Fibroblast of peridontal ligament (primary cell): ENCODE data around the gene SLC22A23.

Experiments used
- DNase-seq: peaks from one replicate; pipeline ENCODE4 v3.0.0-alpha.2; 2010; ENCODE audit errors: extremely low read depth

Gene SLC22A23

GRCh38 chr6:3299221-3299620 is 157.6 kb downstream of the SLC22A23 start:
- DNase-seq = no peak

GRCh38 chr6:3297909-3298308 is 158.9 kb downstream of the SLC22A23 start:
- DNase-seq = no peak

- DNase-seq = peak; percentile 30
These were observed 159.8 kb downstream of the SLC22A23 start for GRCh38 chr6:3297006-3297405.

DNA sequence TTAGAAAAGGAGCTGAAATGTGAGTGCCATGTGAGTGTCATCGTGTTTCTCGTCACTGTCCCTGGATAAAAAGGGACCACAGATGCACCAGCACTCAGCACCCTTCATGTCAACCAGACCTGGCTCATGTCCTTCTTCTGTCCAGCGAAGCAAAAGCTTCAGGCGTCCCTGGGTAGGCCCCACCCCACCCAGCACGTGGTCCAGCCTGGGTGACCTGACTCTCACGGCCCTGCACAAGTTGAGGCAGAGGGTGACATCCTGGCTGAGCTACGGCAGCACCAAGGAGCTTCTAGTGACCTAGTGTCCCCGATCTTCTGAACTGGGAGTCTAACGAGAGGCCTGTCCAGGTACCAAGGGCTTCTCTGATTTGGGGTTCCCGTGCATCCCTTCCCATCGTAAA is 160.3 kb downstream of the SLC22A23 start:
- DNase-seq = no peak

DNA sequence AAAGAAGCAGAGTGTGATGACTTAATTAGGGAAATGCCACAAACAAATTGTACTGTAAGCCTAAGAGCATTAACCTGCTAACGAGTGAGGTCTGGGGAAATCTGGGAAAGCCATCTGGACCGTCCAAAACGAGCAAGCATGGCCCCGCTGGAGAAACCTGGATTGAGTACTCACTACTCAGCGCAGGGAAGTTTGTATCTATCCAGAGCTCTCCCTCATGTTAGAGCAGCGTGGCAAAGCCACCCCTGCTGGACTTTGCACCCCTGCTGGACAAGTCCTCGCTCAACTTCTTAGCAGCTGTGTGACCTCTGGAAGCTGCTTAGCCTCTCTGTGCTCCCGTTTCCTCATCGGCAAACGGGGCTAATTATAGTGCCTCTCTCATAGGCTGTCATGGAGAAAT is 160.8 kb downstream of the SLC22A23 start:
- DNase-seq = no peak

DNA sequence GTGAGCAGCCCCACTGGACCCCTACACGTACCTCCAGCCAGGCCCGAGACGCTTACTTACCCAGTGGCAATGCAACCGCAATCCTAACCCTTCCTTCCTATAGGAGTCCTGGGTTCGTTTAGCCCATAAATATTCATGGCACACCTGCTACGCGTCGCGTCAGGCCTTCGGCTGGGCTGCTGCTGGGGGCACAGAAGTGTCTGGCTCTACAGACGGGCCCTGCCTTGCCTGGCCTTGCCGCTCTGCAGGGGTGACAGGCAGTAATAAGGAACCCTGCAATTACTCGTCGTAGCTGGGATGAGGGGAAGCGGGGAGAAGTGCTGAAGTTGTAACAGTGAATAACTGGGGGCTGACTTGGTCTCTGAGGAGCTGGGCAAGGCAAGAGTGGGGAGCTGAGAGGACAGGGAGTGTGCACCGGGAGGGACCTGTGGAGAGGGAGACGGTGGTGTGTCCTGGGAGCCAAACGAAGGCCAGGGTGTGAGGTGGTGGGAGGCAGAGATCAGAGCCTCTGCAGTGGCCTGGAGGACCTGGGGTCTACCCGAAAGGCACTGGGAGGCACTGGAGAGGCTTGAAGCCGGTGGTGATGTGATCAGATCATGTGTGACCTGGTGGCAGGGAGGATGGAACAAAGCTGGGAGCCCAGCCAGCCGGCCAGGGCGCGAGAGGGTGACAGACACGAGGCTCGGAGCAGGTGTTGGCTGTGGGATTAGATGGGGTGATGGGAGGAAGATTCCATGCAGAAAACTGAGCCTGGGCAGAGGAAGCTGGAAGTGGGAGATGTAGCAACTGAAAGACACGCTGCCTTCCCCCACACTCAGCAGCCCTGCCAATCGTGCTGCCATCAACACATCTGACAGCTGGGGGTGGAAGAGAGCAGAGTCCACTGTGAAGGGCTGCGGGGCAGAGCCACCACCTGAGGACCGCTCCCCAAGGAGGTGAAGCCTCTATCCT is 161.7 kb downstream of the SLC22A23 start:
- no peak for DNase-seq

- DNase-seq = no peak
These were observed 162.5 kb downstream of the SLC22A23 start for GRCh38 chr6:3294396-3294795.

- no peak for DNase-seq
These were observed 163.3 kb downstream of the SLC22A23 start for GRCh38 chr6:3293271-3294155.

DNA sequence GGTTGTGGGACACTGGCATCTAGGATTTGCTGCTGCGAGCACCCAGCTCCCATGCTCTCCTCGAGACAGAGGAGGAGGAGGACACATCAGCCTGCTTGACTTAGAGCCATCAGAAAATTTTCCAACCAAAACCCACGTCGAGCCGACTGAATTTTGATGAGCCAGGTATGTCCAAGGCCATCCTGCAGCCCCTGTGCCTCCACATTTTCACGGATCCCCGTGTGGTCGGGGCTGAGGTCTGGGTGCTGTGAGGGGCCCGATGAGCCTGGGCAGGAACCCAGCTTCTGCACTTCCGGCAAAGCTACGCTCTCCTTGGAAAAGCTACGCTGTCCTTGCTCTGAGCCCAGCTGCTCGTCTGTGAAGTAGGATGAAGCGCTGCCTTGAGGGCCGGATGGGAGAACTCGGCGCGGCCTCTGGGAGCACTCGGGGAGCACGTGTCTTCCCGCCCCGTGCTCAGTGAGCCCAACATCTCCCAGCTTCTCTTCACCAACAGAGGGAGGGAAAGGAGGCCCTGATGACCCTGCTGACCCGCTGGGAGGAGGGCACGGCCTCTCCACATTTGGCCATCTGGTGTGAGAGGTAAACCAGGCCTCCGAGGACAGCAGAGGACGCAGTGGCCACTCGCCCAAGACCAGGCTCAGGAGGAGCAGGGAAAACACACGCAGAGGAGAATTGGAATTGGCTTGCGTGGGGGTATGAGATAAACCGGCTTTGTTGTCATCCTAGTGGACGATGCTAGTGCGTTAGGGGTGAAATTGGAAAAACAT is 164.2 kb downstream of the SLC22A23 start:
- no peak for DNase-seq

GRCh38 chr6:3291987-3292386 is 164.9 kb downstream of the SLC22A23 start:
- DNase-seq = no peak

- no peak for DNase-seq
These were observed 165.5 kb downstream of the SLC22A23 start for GRCh38 chr6:3291346-3291745.

DNA sequence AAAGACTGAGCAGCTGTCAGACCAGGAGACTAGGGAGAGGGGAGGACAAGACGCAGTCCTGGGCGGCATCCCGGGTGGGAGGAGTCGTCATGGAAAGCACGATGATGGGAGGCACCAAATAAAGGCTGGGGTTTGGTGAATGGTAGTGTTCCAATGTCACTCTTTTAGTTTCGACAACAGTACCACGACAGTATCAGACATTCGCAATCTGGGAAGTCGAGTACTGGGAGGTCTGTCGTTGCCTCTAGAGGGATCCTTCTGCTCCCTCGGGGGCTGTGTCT is 166.0 kb downstream of the SLC22A23 start:
- no peak for DNase-seq

DNA sequence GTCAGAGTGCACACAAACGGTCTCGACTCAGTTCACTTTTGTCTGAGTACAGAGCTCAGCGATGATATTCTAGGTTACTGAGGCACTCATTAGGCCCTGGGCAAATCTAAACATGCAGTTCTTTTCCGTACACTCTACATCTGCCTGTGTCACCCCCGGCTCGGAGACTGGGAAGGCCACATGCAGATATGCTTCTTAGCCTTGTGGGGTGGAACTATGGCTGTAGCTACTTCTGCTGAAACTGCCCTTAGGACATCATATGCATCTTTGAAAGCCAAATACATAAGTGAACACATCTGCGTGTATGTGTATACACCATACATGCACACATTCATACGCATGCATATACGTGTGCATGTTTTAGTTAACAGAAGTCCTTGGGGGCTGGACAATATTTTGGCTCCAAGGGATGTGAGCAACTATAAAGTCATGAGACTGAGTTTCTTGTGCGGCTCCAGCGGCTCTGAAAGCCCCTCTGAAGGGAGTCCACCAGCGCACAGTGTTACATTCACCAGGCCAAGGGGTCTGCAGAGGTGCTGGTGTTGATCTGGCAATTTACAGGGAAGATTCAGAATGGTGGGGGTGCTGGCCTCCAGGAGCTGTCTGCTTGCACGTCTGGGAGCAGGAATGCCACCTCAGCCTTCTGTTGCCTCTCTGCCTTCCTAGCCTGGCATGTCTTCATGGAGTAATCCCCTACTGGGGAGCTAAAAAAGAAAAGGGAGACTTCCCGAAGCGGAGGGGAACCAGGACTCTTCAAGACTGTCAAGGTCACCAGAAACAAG is 166.5 kb downstream of the SLC22A23 start:
- no peak for DNase-seq

GRCh38 chr6:3289664-3290055 is 167.2 kb downstream of the SLC22A23 start:
- DNase-seq = no peak

DNA sequence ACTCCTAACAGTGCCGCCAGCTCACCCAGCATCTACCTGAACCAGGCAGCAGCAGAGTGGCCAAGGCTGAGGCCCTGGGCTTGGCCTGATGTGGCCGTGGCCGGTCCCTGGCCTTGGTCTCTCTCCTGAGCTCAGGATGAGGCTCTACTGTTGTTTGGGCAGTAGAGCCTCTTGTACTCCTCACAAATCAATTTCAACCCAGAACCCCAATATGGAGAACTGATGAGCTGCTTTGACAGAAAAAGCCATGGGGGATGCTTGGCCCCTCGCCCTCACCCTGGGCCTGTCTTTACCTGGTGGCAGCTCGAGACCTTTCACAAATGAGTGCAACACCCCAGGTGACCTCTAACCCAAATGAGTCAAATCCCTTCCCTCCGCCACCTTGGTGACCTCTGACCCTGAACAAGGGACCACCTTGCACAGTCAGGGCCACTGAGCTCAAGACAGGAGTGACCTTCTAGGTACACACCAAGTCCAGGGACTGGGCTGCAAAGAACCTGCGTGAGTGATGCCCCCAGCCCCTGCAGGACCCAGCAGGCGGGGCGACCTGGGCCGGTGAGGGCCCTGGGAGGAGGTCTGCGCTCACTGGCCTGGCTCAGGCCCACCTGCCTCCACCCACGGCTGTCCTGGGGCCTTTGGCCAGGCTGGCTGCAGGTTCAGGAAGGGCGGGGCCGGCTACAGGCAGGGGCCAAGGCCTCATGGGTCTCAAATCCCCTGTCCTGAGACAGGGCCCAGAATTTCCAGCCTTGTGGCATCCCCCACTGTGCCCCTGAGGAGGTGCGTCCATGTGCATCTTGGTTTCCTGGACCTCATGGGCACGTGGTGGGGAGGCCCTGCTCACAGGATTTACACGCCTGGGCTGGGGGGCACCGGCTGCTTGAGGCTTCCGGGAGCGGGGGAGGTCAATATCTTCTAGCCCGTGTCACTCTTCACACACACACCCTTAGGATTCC is 167.9 kb downstream of the SLC22A23 start:
- no peak for DNase-seq

- DNase-seq = no peak
These were observed 168.7 kb downstream of the SLC22A23 start for GRCh38 chr6:3287976-3288707.

DNA sequence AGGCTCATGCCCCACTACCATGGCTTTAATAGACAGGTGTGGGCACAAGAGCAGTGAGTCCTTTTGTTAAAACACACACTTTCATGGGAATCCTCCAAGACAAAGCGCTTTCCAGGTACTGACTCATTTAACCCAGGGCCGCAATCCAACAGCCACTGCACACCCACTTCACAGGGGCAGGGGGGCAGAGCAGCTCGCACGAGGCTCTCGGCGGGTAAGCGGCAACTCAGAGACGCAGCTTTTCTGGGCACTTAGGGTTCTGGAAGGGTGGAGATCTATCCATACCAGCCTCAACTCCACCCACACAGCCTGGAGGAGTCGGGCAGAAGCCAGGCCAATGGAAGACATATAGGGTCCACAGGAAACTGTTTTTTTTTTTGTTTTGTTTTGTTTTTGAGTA is 169.5 kb downstream of the SLC22A23 start:
- DNase-seq = no peak

GRCh38 chr6:3286641-3287171 is 170.1 kb downstream of the SLC22A23 start:
- no peak for DNase-seq

DNA sequence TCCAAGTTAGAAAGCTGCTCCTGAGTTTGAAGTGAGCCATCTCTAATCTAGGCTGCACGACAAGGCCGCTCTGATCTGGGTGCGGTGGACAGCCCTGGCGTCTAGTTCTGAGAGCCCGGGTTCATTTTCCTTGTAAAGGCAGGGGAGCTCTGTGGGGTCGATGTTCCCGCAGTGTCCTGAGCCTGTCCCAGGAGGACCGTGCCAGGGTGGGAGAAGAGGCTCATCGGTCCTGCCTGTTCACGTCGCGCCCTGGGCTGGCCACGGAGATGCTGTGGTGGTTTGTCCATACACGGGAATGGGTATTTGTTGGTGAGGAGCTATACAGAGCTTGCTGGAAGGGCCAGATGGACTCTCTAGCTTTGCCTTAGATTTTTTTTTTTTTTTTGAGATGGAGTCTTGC is 171.1 kb downstream of the SLC22A23 start:
- no peak for DNase-seq
